HepG2 (cell line): Measurements from ENCODE around the gene RCOR1. TPM values are rescaled to one million over a fixed set of nuclear protein-coding genes. Genes with fewer than 3 reads are reported as not detected.

Experiments
- ARID5B ChIP-seq: IDR thresholded peaks from 2 replicates; pipeline ENCODE4 v1.4.0; 2020; ENCODE audit warnings: mild to moderate bottlenecking, missing genetic modification reagents
- FOXO1 ChIP-seq: sonication (generic); formaldehyde crosslinking; IDR thresholded peaks from 2 replicates; pipeline ENCODE4 v1.4.0; 2020; ENCODE audit warnings: missing genetic modification reagents
- FOXP1 ChIP-seq, 2 experiments: fragments of 450-650 bp in 1 of 2; IDR thresholded peaks; 2 replicates each; pipeline ENCODE4 v1.6.1; 2017 to 2018; ENCODE audit warnings: antibody characterized with exemption in 1 of 2
- GABPB1 ChIP-seq: IDR thresholded peaks from 2 replicates; pipeline ENCODE4 v1.6.1; 2016; ENCODE audit warnings: mild to moderate bottlenecking, missing genetic modification reagents, moderate library complexity, missing compliant biosample characterization
- LCORL ChIP-seq, 2 experiments: fragments of 450-650 bp in 1 of 2; sonication (generic) in 1 of 2; formaldehyde crosslinking in 1 of 2; IDR thresholded peaks; 2 replicates each; pipeline versions ENCODE4 v1.5.0 to v1.6.1; 2017 to 2020; ENCODE audit warnings: antibody characterized with exemption in 1 of 2, missing genetic modification reagents in 1 of 2
- MIER3 ChIP-seq: IDR thresholded peaks from 2 replicates; pipeline ENCODE4 v1.6.1; 2016; ENCODE audit warnings: missing compliant biosample characterization, borderline replicate concordance
- NFYB ChIP-seq: sonication (generic); formaldehyde crosslinking; IDR thresholded peaks from 2 replicates; pipeline ENCODE4 v1.4.0; 2020; ENCODE audit warnings: missing genetic modification reagents
- PATZ1 ChIP-seq: sonication (generic); formaldehyde crosslinking; IDR thresholded peaks from 2 replicates; pipeline ENCODE4 v1.4.0; 2020; ENCODE audit warnings: missing genetic modification reagents
- RFXAP ChIP-seq: sonication (generic); formaldehyde crosslinking; IDR thresholded peaks from 2 replicates; pipeline ENCODE4 v1.4.0; 2020; ENCODE audit warnings: missing genetic modification reagents, borderline replicate concordance
- SOX13 ChIP-seq, 3 experiments: fragments of 450-650 bp in 1 of 3; sonication (generic) in 1 of 3; formaldehyde crosslinking in 1 of 3; IDR thresholded peaks in 2 of 3; conservative IDR thresholded peaks in 1 of 3; 2 replicates each; pipeline versions ENCODE4 v1.5.0 to v1.6.1; 2016 to 2020; ENCODE audit warnings: antibody characterized with exemption in 1 of 3, mild to moderate bottlenecking in 1 of 3, missing compliant biosample characterization in 1 of 3, missing genetic modification reagents in 1 of 3, moderate library complexity in 1 of 3
- STAG1 ChIP-seq: sonication (generic); formaldehyde crosslinking; IDR thresholded peaks from 2 replicates; pipeline ENCODE4 v1.4.0; 2020; ENCODE audit warnings: missing genetic modification reagents
- ZBTB38 ChIP-seq: sonication (generic); formaldehyde crosslinking; IDR thresholded peaks from 2 replicates; pipeline ENCODE4 v1.5.1; 2020; ENCODE audit warnings: mild to moderate bottlenecking, missing genetic modification reagents
- ZNF136 ChIP-seq: sonication (generic); formaldehyde crosslinking; IDR thresholded peaks from 2 replicates; pipeline ENCODE4 v1.8.1; 2022; ENCODE audit warnings: low read depth, mild to moderate bottlenecking, moderate library complexity, missing genetic modification reagents
- polyA plus RNA-seq, 8 experiments: library from polyadenylated mRNA; depleted of rRNA in 3 of 8; stranded (reverse) in 7 of 8; unstranded in 1 of 8; fragments of >200 nt; fragmentation: Illumina TruSeq in 4 of 8; extraction: Trizol in 4 of 8; gene quantifications; 2 replicates each; pipeline versions ENCODE4 v1.2.1 to v1.2.3, GENCODE V29; 2011 to 2016; ENCODE audit warnings: low read depth in 4 of 8, missing spikeins in 1 of 8, mixed read lengths in 1 of 8; ENCODE audit not compliant: insufficient read depth in 1 of 8
- total RNA-seq, 5 experiments: library from RNA; depleted of rRNA; stranded (reverse); fragments of >200 nt; fragmentation: Illumina TruSeq; extraction: Trizol; gene quantifications; 2 replicates each; pipeline ENCODE4 v1.2.3, GENCODE V29; 2016; ENCODE audit warnings: low read depth in 1 of 5
- TF ChIP-seq, protein P1 (sequence below): sonication (generic); formaldehyde crosslinking; IDR thresholded peaks from 2 replicates; pipeline ENCODE4 v1.4.0; 2020; ENCODE audit warnings: missing genetic modification reagents, mild to moderate bottlenecking, borderline replicate concordance
- TF ChIP-seq, protein P2 (sequence below): sonication (generic); formaldehyde crosslinking; IDR thresholded peaks from 2 replicates; pipeline ENCODE4 v1.5.0; 2020; ENCODE audit warnings: mild to moderate bottlenecking, missing genetic modification reagents, moderate library complexity

RCOR1 gene
- total and polyA plus RNA-seq, 2 of the 13 experiments (the other 11 are each of a cell fraction or from before 2014, with no cell fraction given): 10.2 to 11.1 TPM

- TF ChIP-seq, protein P1, sequence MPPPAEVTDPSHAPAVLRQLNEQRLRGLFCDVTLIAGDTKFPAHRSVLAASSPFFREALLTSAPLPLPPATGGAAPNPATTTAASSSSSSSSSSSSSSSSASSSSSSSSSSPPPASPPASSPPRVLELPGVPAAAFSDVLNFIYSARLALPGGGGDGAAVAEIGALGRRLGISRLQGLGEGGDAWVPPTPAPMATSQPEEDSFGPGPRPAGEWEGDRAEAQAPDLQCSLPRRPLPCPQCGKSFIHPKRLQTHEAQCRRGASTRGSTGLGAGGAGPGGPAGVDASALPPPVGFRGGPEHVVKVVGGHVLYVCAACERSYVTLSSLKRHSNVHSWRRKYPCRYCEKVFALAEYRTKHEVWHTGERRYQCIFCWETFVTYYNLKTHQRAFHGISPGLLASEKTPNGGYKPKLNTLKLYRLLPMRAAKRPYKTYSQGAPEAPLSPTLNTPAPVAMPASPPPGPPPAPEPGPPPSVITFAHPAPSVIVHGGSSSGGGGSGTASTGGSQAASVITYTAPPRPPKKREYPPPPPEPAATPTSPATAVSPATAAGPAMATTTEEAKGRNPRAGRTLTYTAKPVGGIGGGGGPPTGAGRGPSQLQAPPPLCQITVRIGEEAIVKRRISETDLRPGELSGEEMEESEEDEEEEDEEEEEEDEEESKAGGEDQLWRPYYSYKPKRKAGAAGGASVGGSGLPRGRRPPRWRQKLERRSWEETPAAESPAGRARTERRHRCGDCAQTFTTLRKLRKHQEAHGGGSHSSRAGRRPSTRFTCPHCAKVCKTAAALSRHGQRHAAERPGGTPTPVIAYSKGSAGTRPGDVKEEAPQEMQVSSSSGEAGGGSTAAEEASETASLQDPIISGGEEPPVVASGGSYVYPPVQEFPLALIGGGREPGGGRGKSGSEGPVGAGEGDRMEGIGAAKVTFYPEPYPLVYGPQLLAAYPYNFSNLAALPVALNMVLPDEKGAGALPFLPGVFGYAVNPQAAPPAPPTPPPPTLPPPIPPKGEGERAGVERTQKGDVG (CRISPR knock-in tag): no peak
- TF ChIP-seq SOX13 (IDR thresholded peaks at IDR 0.05): no peak
- 0 out of 4 replicates have a peak, but pooled peaks of 1 of the 2 experiments have one; percentile 11 for TF ChIP-seq SOX13 (CRISPR knock-in tag; conservative IDR thresholded peaks at IDR 0.05 in 1 of 2, IDR thresholded peaks at IDR 0.05 in 1 of 2)
- TF ChIP-seq GABPB1 (CRISPR knock-in tag): peak; percentile 17; the same call in 1 of the 2 replicates
- TF ChIP-seq, protein P2, sequence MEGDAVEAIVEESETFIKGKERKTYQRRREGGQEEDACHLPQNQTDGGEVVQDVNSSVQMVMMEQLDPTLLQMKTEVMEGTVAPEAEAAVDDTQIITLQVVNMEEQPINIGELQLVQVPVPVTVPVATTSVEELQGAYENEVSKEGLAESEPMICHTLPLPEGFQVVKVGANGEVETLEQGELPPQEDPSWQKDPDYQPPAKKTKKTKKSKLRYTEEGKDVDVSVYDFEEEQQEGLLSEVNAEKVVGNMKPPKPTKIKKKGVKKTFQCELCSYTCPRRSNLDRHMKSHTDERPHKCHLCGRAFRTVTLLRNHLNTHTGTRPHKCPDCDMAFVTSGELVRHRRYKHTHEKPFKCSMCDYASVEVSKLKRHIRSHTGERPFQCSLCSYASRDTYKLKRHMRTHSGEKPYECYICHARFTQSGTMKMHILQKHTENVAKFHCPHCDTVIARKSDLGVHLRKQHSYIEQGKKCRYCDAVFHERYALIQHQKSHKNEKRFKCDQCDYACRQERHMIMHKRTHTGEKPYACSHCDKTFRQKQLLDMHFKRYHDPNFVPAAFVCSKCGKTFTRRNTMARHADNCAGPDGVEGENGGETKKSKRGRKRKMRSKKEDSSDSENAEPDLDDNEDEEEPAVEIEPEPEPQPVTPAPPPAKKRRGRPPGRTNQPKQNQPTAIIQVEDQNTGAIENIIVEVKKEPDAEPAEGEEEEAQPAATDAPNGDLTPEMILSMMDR (CRISPR knock-in tag): peak; percentile 77
- no peak for TF ChIP-seq RFXAP
- TF ChIP-seq LCORL (IDR thresholded peaks at IDR 0.05): no peak
- peak; percentile 42; the same call in 1 of the 2 replicates for TF ChIP-seq LCORL (CRISPR knock-in tag; IDR thresholded peaks at IDR 0.05)
- peak; percentile 48; the same call in 1 of the 2 replicates for TF ChIP-seq PATZ1 (CRISPR knock-in tag)
- TF ChIP-seq FOXO1: peak; percentile 88
- no peak for TF ChIP-seq MIER3
- TF ChIP-seq STAG1 (CRISPR knock-in tag): peak; percentile 70
- TF ChIP-seq ZBTB38 (CRISPR knock-in tag): peak; percentile 56; the same call in 1 of the 2 replicates
- TF ChIP-seq ZNF136: no peak
- TF ChIP-seq ARID5B (CRISPR knock-in tag): 0 out of 2 replicates have a peak, but pooled peaks have one; percentile 18
- no peak for TF ChIP-seq NFYB (CRISPR knock-in tag)
- no peak for TF ChIP-seq FOXP1 (IDR thresholded peaks at IDR 0.05)
- peak; percentile 74 for TF ChIP-seq FOXP1 (CRISPR knock-in tag; IDR thresholded peaks at IDR 0.05)
Measured at GRCh38 chr14:102772781-102773570, 180.5 kb downstream of the RCOR1 start (continued).
